Pancreas (tissue), 10 donors: ENCODE data around the gene CYB5RL. TPM values are rescaled to one million over a fixed set of nuclear protein-coding genes. Genes with fewer than 3 reads are reported as not detected.

Experiments
- ATAC-seq, 4 donors: fragments of 200-7000 bp; cut with Tn5 transposase; one replicate each; pipeline versions ENCODE4 v1.8.0 to v1.9.1; 2020; ENCODE audit warnings: mild to moderate bottlenecking in 4 of 4, moderate library complexity in 4 of 4
- DNase-seq, 6 donors: peaks; one replicate each; pipeline ENCODE4 v3.0.0-alpha.2; 2020
- FAIRE-seq: peaks from 2 replicates; lab custom pipeline; 2012; peaks lifted over from hg19 to GRCh38; lab: Jason Lieb, UNC
- H3K27ac ChIP-seq, 4 donors: fragments of 200-600 bp; sonication (generic); 1 replicate in 3 of 4; 2 replicates in 1 of 4; pipeline versions ENCODE4 v1.5.0 to v1.8.0; 2020
- H3K27me3 ChIP-seq, 4 donors: fragments of 200-600 bp; one replicate each; pipeline ENCODE4 v1.8.0; 2021
- H3K36me3 ChIP-seq, 3 donors: fragments of 200-600 bp; sonication (generic) in 1 of 3; one replicate each; pipeline versions ENCODE4 v1.5.0 to v1.8.0; 2020 to 2021
- H3K4me1 ChIP-seq, 3 donors: fragments of 200-600 bp; one replicate each; pipeline ENCODE4 v1.8.0; 2021
- H3K4me3 ChIP-seq, 4 donors: fragments of 200-600 bp; sonication (generic) in 2 of 4; one replicate each; pipeline versions ENCODE4 v1.5.0 to v1.8.0; 2020 to 2021
- H3K9me3 ChIP-seq, 4 donors: fragments of 200-600 bp; one replicate each; pipeline ENCODE4 v1.8.0; 2021
- CTCF ChIP-seq, 4 donors: fragments of 200-600 bp; sonication (generic) in 3 of 4; IDR thresholded peaks; one replicate each; pipeline versions ENCODE4 v1.5.0 to v1.8.0; 2021; ENCODE audit warnings: antibody characterized with exemption in 4 of 4
- WGBS, 2 donors: extraction: QIAGEN DNeasy Blood & Tissue Kit; methylation state at CpG; one replicate each; pipeline ENCODE4 v1.1.7; 2013; 5-methylcytosine and 5-hydroxymethylcytosine counted together
- intact Hi-C, 3 donors: fragments of 100-400 bp; cut with DNase I; formaldehyde crosslinking; loops; one replicate each; pipeline versions ENCODE4 v1.11.1 to v1.14.2; 2022
- polyA plus RNA-seq, 2 donors: library from polyadenylated mRNA; stranded (reverse); fragments of 200-250 nt; gene quantifications; one replicate each; pipeline ENCODE4 v1.2.3, GENCODE V29; 2013
- total RNA-seq, 6 donors: library from RNA; stranded (reverse); fragmentation: NEBNext Ultra II Directional in 4 of 6; extraction: Animal tissue kit (Norgen Biotek cat#: 25700) in 4 of 6; gene quantifications; one replicate each; pipeline versions ENCODE4 v1.2.1 to v1.2.4, GENCODE V29; 2021 to 2023
- donor health status: healthy with polysubstance abuse.
- donor health status: DM: no; HTN: no; CAD: no; lungs with moderate emphysema.
- donor health status: DM: no; HTN: no; CAD: no.
- donor health status: control.
- donor health status: control.
- donor health status: Bipolar disorder and iron deficiency.
- donor health status: DM: yes; HTN: yes; CAD: no.
- donor health status: DM: no; HTN: no; CAD: no.
- donor health status: DM: no; HTN: no; CAD: no.
- donor health status: DM: yes; HTN: yes; CAD: no.

Gene CYB5RL
- total and polyA plus RNA-seq, 8 donors, result 3.2 to 9.1 (median 4.3) TPM

GRCh38 chr1:54165146-54165545 is 34.7 kb downstream of the CYB5RL start:
- Histone ChIP-seq H3K4me1 (no peaks in the 10 kb centered on the region), H3K4me3 (no peak overlapping the region), H3K36me3 (no peaks in the 10 kb centered on the region), H3K27me3 (no peaks in the 10 kb centered on the region), H3K27ac (no peak overlapping the region), H3K9me3 (no peaks in the 10 kb centered on the region)
- DNase-seq (no peak), ATAC-seq (no peak), FAIRE-seq (no peak)
- no peak for TF ChIP-seq CTCF (IDR thresholded peaks at IDR 0.05)
- WGBS, 2 donors, result 90 to 95% methylated on average over 15 of the region's 15 CpGs
- intact Hi-C loops, result no loop called here

DNA sequence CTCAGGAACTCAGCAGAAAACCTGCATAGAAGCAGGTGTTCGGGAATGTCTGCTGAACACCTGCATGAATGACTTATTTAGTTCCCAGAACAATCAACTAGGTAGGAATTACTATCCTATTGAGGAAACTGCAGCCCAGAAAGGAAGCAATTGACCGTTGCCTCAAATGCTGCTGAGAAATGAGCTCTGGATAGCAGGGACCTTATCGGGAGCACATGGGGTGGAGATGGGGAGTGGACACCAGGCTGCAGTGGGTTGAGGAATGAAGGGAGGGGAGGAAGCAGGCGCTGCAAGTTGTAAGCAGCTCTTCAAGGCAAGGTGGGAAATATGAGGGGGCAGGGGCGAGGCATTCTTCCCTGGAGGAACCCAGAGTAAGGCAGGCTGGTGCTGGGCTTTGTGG is 36.3 kb downstream of the CYB5RL start:
- no peak for FAIRE-seq
- ATAC-seq, result no peak
- Histone ChIP-seq H3K27ac (no peak overlapping the region), H3K36me3 (no peaks in the 10 kb centered on the region), H3K4me3 (no peak overlapping the region), H3K27me3 (no peaks in the 10 kb centered on the region), H3K4me1 (no peaks in the 10 kb centered on the region), H3K9me3 (no peaks in the 10 kb centered on the region)
- DNase-seq, result no peak
- TF ChIP-seq CTCF (IDR thresholded peaks at IDR 0.05), result no peak
- intact Hi-C loops, result no loop called here
- WGBS, 2 donors, result 81 to 88% methylated on average over 5 of the region's 5 CpGs

DNA sequence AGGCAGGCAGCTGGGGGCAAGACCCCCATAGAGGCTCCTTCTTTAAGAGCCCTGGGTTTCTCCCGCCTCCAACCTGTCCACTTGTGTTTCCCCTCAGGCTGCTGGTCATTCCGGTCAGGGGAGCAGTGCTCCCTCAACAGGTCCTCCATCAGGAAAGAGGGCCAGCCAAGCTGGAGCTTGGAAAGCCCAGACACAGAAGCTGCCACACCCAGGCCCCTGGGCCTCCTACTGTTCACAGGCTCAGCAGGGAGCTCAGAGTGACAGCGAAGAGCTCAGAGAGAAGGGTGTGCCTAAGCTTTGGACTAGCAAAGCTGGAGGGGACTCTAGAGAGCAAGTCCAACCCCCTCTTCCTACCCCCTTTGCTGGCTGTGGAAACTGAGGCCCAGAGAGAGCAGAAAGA is 36.8 kb downstream of the CYB5RL start:
- WGBS, 2 donors, result 87 to 94% methylated on average over 3 of the region's 3 CpGs
- no peak overlapping the region for H3K4me3 ChIP-seq
- H3K4me1 ChIP-seq, result no peaks in the 10 kb centered on the region
- H3K36me3 ChIP-seq, result no peaks in the 10 kb centered on the region
- TF ChIP-seq CTCF (IDR thresholded peaks at IDR 0.05), result no peak
- intact Hi-C loops, result no loop called here
- no peak for FAIRE-seq
- H3K27ac ChIP-seq, result no peak overlapping the region
- no peaks in the 10 kb centered on the region for H3K27me3 ChIP-seq
- no peak for ATAC-seq
- no peak for DNase-seq
- H3K9me3 ChIP-seq, result no peaks in the 10 kb centered on the region

GRCh38 chr1:54161495-54162168 is 38.2 kb downstream of the CYB5RL start:
- Histone ChIP-seq H3K27ac (no peak overlapping the region), H3K4me3 (no peak overlapping the region), H3K27me3 (no peaks in the 10 kb centered on the region), H3K9me3 (no peaks in the 10 kb centered on the region), H3K36me3 (no peaks in the 10 kb centered on the region), H3K4me1 (no peaks in the 10 kb centered on the region)
- no peak for FAIRE-seq
- ATAC-seq, result no peak
- no peak for DNase-seq
- no peak for TF ChIP-seq CTCF (IDR thresholded peaks at IDR 0.05)
- 79% methylated on average over 6 of the region's 6 CpGs for WGBS, 2 donors
- intact Hi-C loops, result no loop called here

DNA sequence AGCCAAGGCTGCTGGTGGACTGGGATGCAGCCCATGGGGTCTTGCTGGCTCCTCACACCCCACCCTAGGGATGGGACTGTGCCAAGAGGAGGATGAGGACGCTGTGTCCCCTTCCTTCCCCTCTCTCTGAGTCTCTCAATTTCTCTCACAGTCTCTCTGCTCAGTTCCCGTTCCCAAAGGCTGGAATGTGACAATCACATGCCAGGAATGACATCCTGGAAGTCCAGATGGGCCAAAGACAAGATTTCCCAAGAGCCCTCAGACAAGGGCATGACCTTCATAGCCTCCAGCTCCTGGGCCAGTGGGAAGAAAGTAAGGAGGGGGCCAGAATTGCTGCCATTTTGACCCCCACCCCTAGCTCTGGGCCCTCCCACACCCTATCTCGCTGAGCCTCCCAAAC is 39.5 kb downstream of the CYB5RL start:
- intact Hi-C loops, result no loop called here

More for the DNA sequence above, 39.5 kb downstream of the CYB5RL start:
- H3K9me3 ChIP-seq, result no peaks in the 10 kb centered on the region
- H3K27ac ChIP-seq, result no peak overlapping the region
- TF ChIP-seq CTCF (IDR thresholded peaks at IDR 0.05), result no peak
- H3K27me3 ChIP-seq, result no peaks in the 10 kb centered on the region
- DNase-seq (no peak), FAIRE-seq (no peak), ATAC-seq (no peak)
- H3K36me3 ChIP-seq, result no peaks in the 10 kb centered on the region
- H3K4me3 ChIP-seq, result no peak overlapping the region
- 53 to 66% methylated on average over 3 of the region's 3 CpGs for WGBS, 2 donors
- no peaks in the 10 kb centered on the region for H3K4me1 ChIP-seq
